AG04450 (cell line): ENCODE results near the gene ADAMTS17. TPM values are rescaled to one million over a fixed set of nuclear protein-coding genes. Genes with fewer than 3 reads are reported as not detected.

Experiments
- CTCF ChIA-PET: fragments of 300-600, 350-600 bp; formaldehyde crosslinking; extraction: SDS; loops from one replicate; lab custom pipeline; 2022; ENCODE audit warnings: antibody characterized with exemption, inconsistent platforms; lab: Charles Lee
- POLR2A ChIA-PET: fragments of 350-600 bp; formaldehyde crosslinking; extraction: SDS; loops from one replicate; lab custom pipeline; 2021; ENCODE audit warnings: antibody characterized with exemption, inconsistent platforms; lab: Yijun Ruan, JAX
- DNase-seq: peaks from one replicate; pipeline ENCODE4 v3.0.0-alpha.2; 2011; ENCODE audit warnings: low read depth, low spot score
- H3K27ac ChIP-seq: one replicate; pipeline ENCODE4 v1.5.1; 2012; ENCODE audit warnings: low read depth, low read length, control low read depth
- H3K27me3 ChIP-seq: one replicate; pipeline ENCODE4 v1.6.0; 2012; ENCODE audit warnings: low read length; ENCODE audit not compliant: control insufficient read depth, insufficient read depth
- H3K4me3 ChIP-seq: 2 replicates; pipeline ENCODE4 v1.5.1; 2011; ENCODE audit warnings: mild to moderate bottlenecking, low read depth, low read length, control low read depth
- H3K9me3 ChIP-seq: 2 replicates; pipeline ENCODE4 v1.5.1; 2012; ENCODE audit warnings: low read length; ENCODE audit not compliant: control insufficient read depth, insufficient read depth
- polyA plus RNA-seq: library from polyadenylated mRNA; depleted of rRNA; stranded (reverse); fragments of >200 nt; gene quantifications from 2 replicates; pipeline ENCODE4 v1.2.3, GENCODE V29; 2011
- TF ChIP-seq, protein P1 (sequence below): IDR thresholded peaks from 2 replicates; pipeline ENCODE4 v1.5.1; 2011; ENCODE audit warnings: low read depth, low read length, control low read depth, inconsistent platforms

The ADAMTS17 gene
- polyA plus RNA-seq, 1 experiment: 0.06 TPM

- DNase-seq: no peak
- Histone ChIP-seq H3K4me3 (no peak overlapping the region), H3K27me3 (peaks cover 2% of the 10 kb centered on the region), H3K27ac (no peak overlapping the region), H3K9me3 (peaks cover 24% of the 10 kb centered on the region)
- TF ChIP-seq, protein P1, sequence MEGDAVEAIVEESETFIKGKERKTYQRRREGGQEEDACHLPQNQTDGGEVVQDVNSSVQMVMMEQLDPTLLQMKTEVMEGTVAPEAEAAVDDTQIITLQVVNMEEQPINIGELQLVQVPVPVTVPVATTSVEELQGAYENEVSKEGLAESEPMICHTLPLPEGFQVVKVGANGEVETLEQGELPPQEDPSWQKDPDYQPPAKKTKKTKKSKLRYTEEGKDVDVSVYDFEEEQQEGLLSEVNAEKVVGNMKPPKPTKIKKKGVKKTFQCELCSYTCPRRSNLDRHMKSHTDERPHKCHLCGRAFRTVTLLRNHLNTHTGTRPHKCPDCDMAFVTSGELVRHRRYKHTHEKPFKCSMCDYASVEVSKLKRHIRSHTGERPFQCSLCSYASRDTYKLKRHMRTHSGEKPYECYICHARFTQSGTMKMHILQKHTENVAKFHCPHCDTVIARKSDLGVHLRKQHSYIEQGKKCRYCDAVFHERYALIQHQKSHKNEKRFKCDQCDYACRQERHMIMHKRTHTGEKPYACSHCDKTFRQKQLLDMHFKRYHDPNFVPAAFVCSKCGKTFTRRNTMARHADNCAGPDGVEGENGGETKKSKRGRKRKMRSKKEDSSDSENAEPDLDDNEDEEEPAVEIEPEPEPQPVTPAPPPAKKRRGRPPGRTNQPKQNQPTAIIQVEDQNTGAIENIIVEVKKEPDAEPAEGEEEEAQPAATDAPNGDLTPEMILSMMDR: no peak
- ChIA-PET POLR2A (no interaction called here), CTCF (no interaction called here)
Observed at GRCh38 chr15:100057281-100057680, 284.5 kb downstream of the ADAMTS17 start.

- no peak overlapping the region for H3K27ac ChIP-seq
- peaks cover 2% of the 10 kb centered on the region for H3K27me3 ChIP-seq
- ChIA-PET CTCF (no interaction called here), POLR2A (no interaction called here)
- H3K9me3 ChIP-seq: peaks cover 24% of the 10 kb centered on the region
- TF ChIP-seq, protein P1: no peak
- no peak for DNase-seq
- H3K4me3 ChIP-seq: no peak overlapping the region
Observed at GRCh38 chr15:100056411-100057072, 285.2 kb downstream of the ADAMTS17 start.

DNA sequence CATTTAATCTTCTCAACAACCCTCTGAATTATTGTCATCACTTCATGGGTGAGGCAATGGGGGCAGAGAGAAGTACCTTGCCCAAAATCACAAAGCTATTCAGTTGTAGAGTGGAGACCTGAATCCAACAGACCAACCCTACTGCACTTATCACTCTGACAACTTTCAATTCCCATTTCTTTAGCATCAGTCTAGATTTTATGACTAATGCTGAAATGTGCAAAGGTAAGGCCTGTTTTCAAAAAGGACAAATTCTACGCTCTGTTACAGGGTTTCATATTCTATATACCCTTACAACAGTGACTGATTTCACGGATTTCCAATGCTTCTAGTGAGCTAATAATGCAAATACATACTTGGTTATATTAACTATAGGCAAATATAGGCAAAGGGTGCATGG is 286.0 kb downstream of the ADAMTS17 start:
- Histone ChIP-seq H3K9me3 (peaks cover 24% of the 10 kb centered on the region), H3K27me3 (peaks cover 2% of the 10 kb centered on the region), H3K4me3 (no peak overlapping the region), H3K27ac (no peak overlapping the region)
- DNase-seq: no peak
- ChIA-PET CTCF (no interaction called here), POLR2A (no interaction called here)
- TF ChIP-seq, protein P1: no peak

GRCh38 chr15:100054539-100054938 is 287.2 kb downstream of the ADAMTS17 start:
- ChIA-PET POLR2A (no interaction called here), CTCF (no interaction called here)
- H3K9me3 ChIP-seq: peaks cover 24% of the 10 kb centered on the region
- DNase-seq: no peak
- TF ChIP-seq, protein P1: no peak
- no peak overlapping the region for H3K27ac ChIP-seq
- H3K4me3 ChIP-seq: no peak overlapping the region
- peaks cover 2% of the 10 kb centered on the region for H3K27me3 ChIP-seq

DNA sequence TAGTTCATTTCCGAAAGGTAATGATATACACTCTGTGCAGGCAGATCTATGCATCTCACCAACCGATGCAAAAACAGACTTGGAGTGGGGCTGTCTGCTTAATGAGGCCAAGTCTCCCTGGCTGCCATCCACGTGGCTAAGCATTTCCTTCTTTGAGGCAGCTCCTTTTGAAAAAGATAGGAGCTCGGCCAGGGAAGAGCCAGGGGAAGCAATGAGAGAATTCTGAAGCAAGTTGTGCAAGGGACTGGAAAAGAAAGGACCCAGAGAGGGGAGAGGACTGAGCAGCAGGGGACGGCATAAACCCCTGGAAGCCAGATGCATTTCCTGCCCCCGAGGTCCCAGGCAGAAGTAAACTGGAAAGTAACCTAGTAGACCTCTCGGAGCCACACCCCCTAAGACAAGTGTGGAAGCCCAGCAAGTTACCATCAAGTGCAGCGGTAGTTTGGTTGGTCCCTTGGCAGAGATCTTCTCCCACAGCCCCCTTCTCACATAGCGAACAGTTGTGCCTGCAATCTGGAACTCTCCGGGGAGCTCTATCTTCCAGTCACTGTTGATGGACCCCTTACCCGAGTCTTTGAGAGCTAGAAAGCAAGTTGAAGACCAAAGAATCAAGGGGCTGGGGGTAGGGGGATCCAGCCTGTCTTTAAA is 288.2 kb downstream of the ADAMTS17 start:
- Histone ChIP-seq H3K9me3 (peaks cover 17% of the 10 kb centered on the region), H3K27me3 (peaks cover 2% of the 10 kb centered on the region), H3K27ac (no peak overlapping the region), H3K4me3 (no peak overlapping the region)
- TF ChIP-seq, protein P1: no peak
- ChIA-PET CTCF (no interaction called here), POLR2A (no interaction called here)
- no peak for DNase-seq
